Thyroid gland (tissue), 4 donors: Measurements from ENCODE around the gene ERAL1.
"Not testable (repeated sequence)": the region's sequence is repeated elsewhere in the genome, so short reads cannot be mapped to it uniquely, and the experiment has no call there.

Source experiments
- CTCF ChIP-seq, 6 experiments: fragments of 200-600 bp in 3 of 6; fragments of 450-650 bp in 3 of 6; sonication (generic) in 3 of 6; IDR thresholded peaks; one replicate each; pipeline ENCODE4 v1.5.1; 2016 to 2019; ENCODE audit warnings: antibody characterized with exemption in 6 of 6, mild to moderate bottlenecking in 2 of 6, inconsistent platforms in 1 of 6, moderate library complexity in 1 of 6
- POLR2A ChIP-seq, 2 donors: fragments of 450-650 bp; IDR thresholded peaks; one replicate each; pipeline ENCODE4 v1.6.1; 2017; ENCODE audit warnings: antibody characterized with exemption in 2 of 2, mild to moderate bottlenecking in 2 of 2, moderate library complexity in 1 of 2

- peak in 2 of 6 experiments; percentile 19 to 26 for TF ChIP-seq CTCF (IDR thresholded peaks at IDR 0.05)
- not testable (repeated sequence) for TF ChIP-seq POLR2A (IDR thresholded peaks at IDR 0.05)
These were observed 6.1 kb upstream of the ERAL1 start for GRCh38 chr17:28848667-28849066.
